HCT116 (cell line): ENCODE measurements around the gene KIAA1586. TPM values are rescaled to one million over a fixed set of nuclear protein-coding genes. Genes with fewer than 3 reads are reported as not detected.

Source experiments
- ATAC-seq: fragments of 200-7000 bp; cut with Tn5 transposase; 2 replicates; pipeline ENCODE4 v1.9.1; 2020; ENCODE audit warnings: mild to moderate bottlenecking, moderate library complexity
- BruUV-seq: library from RNA; stranded (reverse); fragments of 400-500 nt; replicated peaks from 2 replicates; lab custom pipeline; 2021; lab: Mats Ljungman, UMichigan
- CTCF ChIA-PET: fragments of 300-600 bp; sonication (Branson Sonifier 250); formaldehyde crosslinking; loops from one replicate; lab custom pipeline; 2021; ENCODE audit warnings: antibody characterized with exemption; lab: Charles Lee
- POLR2A ChIA-PET: fragments of 300-600, 350-600 bp; sonication (Branson Sonifier 250); formaldehyde crosslinking; loops from one replicate; lab custom pipeline; 2021; ENCODE audit warnings: antibody characterized with exemption; lab: Charles Lee
- RAD21 ChIA-PET, 2 experiments: fragments of 300-600 bp; sonication (Branson Sonifier 250); formaldehyde crosslinking; loops; one replicate each; lab custom pipeline; 2023; ENCODE audit warnings: low total read pairs in 2 of 2; ENCODE audit not compliant: uncharacterized antibody in 2 of 2, unreplicated experiment in 2 of 2, low non-redundant PET in 1 of 2; lab: Charles Lee
- DNase-seq: peaks from one replicate; pipeline ENCODE4 v3.0.0-alpha.2; 2010; ENCODE audit warnings: low read depth, low spot score
- H2AFZ ChIP-seq: fragments of 200-600 bp; shearing (Covaris generic), sonication (generic); 2 replicates; pipeline ENCODE4 v1.6.1; 2017; ENCODE audit warnings: low read depth, mixed run types, mixed read lengths, antibody characterized with exemption, low read length; ENCODE audit not compliant: poor library complexity, severe bottlenecking
- H3K27ac ChIP-seq: 2 replicates; pipeline ENCODE4 v1.5.1; 2012; ENCODE audit warnings: low read depth, low read length
- H3K27me3 ChIP-seq: fragments of 200-600 bp; sonication (generic); 2 replicates; pipeline ENCODE4 v1.6.1; 2016; ENCODE audit warnings: mixed run types, low read length, mixed read lengths; ENCODE audit not compliant: insufficient read depth
- H3K36me3 ChIP-seq, 2 experiments: fragments of 200-500 bp in 1 of 2; fragments of 200-600 bp in 1 of 2; sonication (Bioruptor generic) in 1 of 2; sonication (generic) in 1 of 2; 2 replicates each; pipeline versions ENCODE4 v1.5.1 to v1.6.1; 2014 to 2016; ENCODE audit warnings: low read length in 2 of 2, inconsistent platforms in 1 of 2, mixed read lengths in 1 of 2, mixed run types in 1 of 2; ENCODE audit not compliant: insufficient read depth in 2 of 2, control insufficient read depth in 1 of 2
- H3K4me1 ChIP-seq, 2 experiments: fragments of 200-600 bp in 1 of 2; sonication (generic) in 1 of 2; 2 replicates each; pipeline versions ENCODE4 v1.5.1 to v1.6.1; 2012 to 2017; ENCODE audit warnings: low read length in 2 of 2, inconsistent platforms in 1 of 2, mild to moderate bottlenecking in 1 of 2, mixed read lengths in 1 of 2, mixed run types in 1 of 2, moderate library complexity in 1 of 2; ENCODE audit not compliant: insufficient read depth in 2 of 2, control insufficient read depth in 1 of 2
- H3K4me2 ChIP-seq: fragments of 200-600 bp; sonication (generic); 2 replicates; pipeline ENCODE4 v1.6.1; 2017; ENCODE audit warnings: mixed run types, low read length, mixed read lengths
- H3K4me3 ChIP-seq, 2 experiments: fragments of 200-600 bp in 1 of 2; sonication (generic) in 1 of 2; replicated peaks in 1 of 2; 2 replicates each; pipeline ENCODE4 v1.5.1; 2011 to 2016; ENCODE audit warnings: low read length in 2 of 2, control low read depth in 1 of 2, low read depth in 1 of 2, mild to moderate bottlenecking in 1 of 2, mixed read lengths in 1 of 2, mixed run types in 1 of 2
- H3K79me2 ChIP-seq: fragments of 200-600 bp; sonication (generic); 2 replicates; pipeline ENCODE4 v1.6.1; 2017; ENCODE audit warnings: mild to moderate bottlenecking, mixed run types, low read length, moderate library complexity, mixed read lengths; ENCODE audit not compliant: insufficient read depth
- H3K9ac ChIP-seq: fragments of 200-600 bp; sonication (generic); 2 replicates; pipeline ENCODE4 v1.6.1; 2016; ENCODE audit warnings: low read length, mixed read lengths
- H3K9me2 ChIP-seq: fragments of 200-600 bp; sonication (generic), shearing (Covaris generic); 2 replicates; pipeline ENCODE4 v1.6.1; 2017; ENCODE audit warnings: mixed run types, mild to moderate bottlenecking, moderate library complexity; ENCODE audit not compliant: insufficient read depth
- H3K9me3 ChIP-seq, 2 experiments: fragments of 200-500 bp in 1 of 2; fragments of 200-600 bp in 1 of 2; sonication (Bioruptor generic) in 1 of 2; sonication (generic) in 1 of 2; 2 replicates each; pipeline ENCODE4 v1.6.1; 2014 to 2017; ENCODE audit warnings: low read length in 2 of 2, mixed read lengths in 2 of 2, inconsistent platforms in 1 of 2, low read depth in 1 of 2, mild to moderate bottlenecking in 1 of 2, mixed run types in 1 of 2, moderate library complexity in 1 of 2; ENCODE audit not compliant: control insufficient read depth in 1 of 2, insufficient read depth in 1 of 2
- H4K20me1 ChIP-seq: fragments of 200-600 bp; sonication (generic), shearing (Covaris generic); 2 replicates; pipeline ENCODE4 v1.6.1; 2017; ENCODE audit warnings: mixed run types, mild to moderate bottlenecking, moderate library complexity; ENCODE audit not compliant: insufficient read depth
- CBX3 ChIP-seq: IDR thresholded peaks from 2 replicates; pipeline ENCODE4 v1.6.1; 2012; ENCODE audit warnings: low read depth
- CEBPB ChIP-seq: IDR thresholded peaks from 2 replicates; pipeline ENCODE4 v1.6.1; 2012; ENCODE audit warnings: low read depth
- ELF1 ChIP-seq: IDR thresholded peaks from 2 replicates; pipeline ENCODE4 v1.6.1; 2012; ENCODE audit warnings: low read depth, borderline replicate concordance
- EZH2phosphoT487 ChIP-seq: fragments of 200-600 bp; IDR thresholded peaks from 2 replicates; pipeline ENCODE4 v1.6.1; 2018; ENCODE audit warnings: antibody characterized with exemption, borderline replicate concordance
- JUND ChIP-seq: IDR thresholded peaks from 2 replicates; pipeline ENCODE4 v1.6.1; 2012
- SP1 ChIP-seq: IDR thresholded peaks from 2 replicates; pipeline ENCODE4 v1.6.1; 2012; ENCODE audit warnings: low read depth
- TCF7L2 ChIP-seq: IDR thresholded peaks from 2 replicates; pipeline ENCODE4 v1.7.0; 2011; ENCODE audit warnings: borderline replicate concordance, inconsistent platforms; ENCODE audit not compliant: insufficient read depth, insufficient read length; ENCODE audit errors: extremely low read depth
- YY1 ChIP-seq: IDR thresholded peaks from 2 replicates; pipeline ENCODE4 v1.6.1; 2011; ENCODE audit warnings: low read length, low read depth, moderate library complexity, mild to moderate bottlenecking; ENCODE audit not compliant: insufficient replicate concordance; ENCODE audit errors: extremely low read depth
- ZNF274 ChIP-seq: fragments of 200-500 bp; sonication (Bioruptor generic); IDR thresholded peaks from 2 replicates; pipeline ENCODE4 v1.6.1; 2014; ENCODE audit warnings: mild to moderate bottlenecking, low read depth, low read length, inconsistent platforms
- intact Hi-C: fragments of 100-400 bp; cut with micrococcal nuclease; formaldehyde crosslinking; loops from 2 replicates; pipeline ENCODE4 v1.10.0; 2022
- total RNA-seq: library from RNA; stranded (reverse); gene quantifications from one replicate; pipeline ENCODE4 v1.2.1, GENCODE V29; 2021; ENCODE audit not compliant: unreplicated experiment
- TF ChIP-seq, protein P1 (sequence below), 3 experiments: fragments of 200-600 bp in 1 of 3; sonication (generic) in 1 of 3; IDR thresholded peaks in 2 of 3; conservative IDR thresholded peaks in 1 of 3; 2 replicates each; pipeline ENCODE4 v1.5.1; 2012 to 2017; ENCODE audit warnings: low read depth in 2 of 3, low read length in 2 of 3, antibody characterized with exemption in 1 of 3, borderline replicate concordance in 1 of 3, control low read depth in 1 of 3, mild to moderate bottlenecking in 1 of 3, mixed read lengths in 1 of 3, mixed run types in 1 of 3, moderate library complexity in 1 of 3; ENCODE audit not compliant: insufficient read depth in 1 of 3
- TF ChIP-seq, protein P2 (sequence below): IDR thresholded peaks from 2 replicates; pipeline ENCODE4 v1.6.1; 2012
- TF ChIP-seq, protein P3 (sequence below): IDR thresholded peaks from 2 replicates; pipeline ENCODE4 v1.6.1; 2012; ENCODE audit warnings: low read depth
- TF ChIP-seq, protein P4 (sequence below): IDR thresholded peaks from 2 replicates; pipeline ENCODE4 v1.6.1; 2011; ENCODE audit warnings: mild to moderate bottlenecking, low read length, moderate library complexity; ENCODE audit not compliant: insufficient replicate concordance; ENCODE audit errors: extremely low read depth

Gene KIAA1586
- total RNA-seq, 1 experiment from 2014 or later = 12.7 TPM

DNA sequence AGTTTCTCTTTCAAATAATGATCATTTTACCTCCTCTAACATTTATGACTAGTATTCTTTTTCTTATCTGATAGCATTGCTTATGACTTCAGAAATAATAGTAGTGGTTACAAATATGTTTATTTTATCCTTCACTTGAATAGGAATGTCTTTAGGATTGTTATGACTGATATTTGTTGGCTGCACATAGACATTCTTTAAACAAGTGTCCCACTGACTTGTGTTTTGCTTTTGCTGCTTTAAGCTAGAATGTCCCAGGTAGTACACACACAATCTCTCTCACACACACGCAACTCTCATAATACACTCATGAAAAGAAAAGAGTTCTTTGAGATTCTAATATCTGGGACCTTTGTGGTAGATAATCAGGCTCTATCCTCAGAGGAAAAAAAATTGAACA is 21.6 kb downstream of the KIAA1586 start:
- no peaks in the 10 kb centered on the region for H3K9me3 ChIP-seq
- no peaks in the 10 kb centered on the region for H4K20me1 ChIP-seq
- CTCF ChIA-PET = no interaction called here
- no peak overlapping the region for H2AFZ ChIP-seq
- no peak overlapping the region for H3K27ac ChIP-seq
- no peaks in the 10 kb centered on the region; the same call in 1 of the 2 replicates for H3K79me2 ChIP-seq
- no peaks in the 10 kb centered on the region for H3K27me3 ChIP-seq
- no peak for DNase-seq
- 0 out of 4 replicates have a peak, but pooled peaks cover 2 to 8% of the 10 kb centered on the region in 2 experiments for H3K36me3 ChIP-seq
- intact Hi-C loops = no loop called here
- no peak overlapping the region for H3K4me3 ChIP-seq
- no peak overlapping the region for H3K9ac ChIP-seq
- no peak for ATAC-seq
- no peak overlapping the region for H3K4me2 ChIP-seq
- TF ChIP-seq, protein P1, sequence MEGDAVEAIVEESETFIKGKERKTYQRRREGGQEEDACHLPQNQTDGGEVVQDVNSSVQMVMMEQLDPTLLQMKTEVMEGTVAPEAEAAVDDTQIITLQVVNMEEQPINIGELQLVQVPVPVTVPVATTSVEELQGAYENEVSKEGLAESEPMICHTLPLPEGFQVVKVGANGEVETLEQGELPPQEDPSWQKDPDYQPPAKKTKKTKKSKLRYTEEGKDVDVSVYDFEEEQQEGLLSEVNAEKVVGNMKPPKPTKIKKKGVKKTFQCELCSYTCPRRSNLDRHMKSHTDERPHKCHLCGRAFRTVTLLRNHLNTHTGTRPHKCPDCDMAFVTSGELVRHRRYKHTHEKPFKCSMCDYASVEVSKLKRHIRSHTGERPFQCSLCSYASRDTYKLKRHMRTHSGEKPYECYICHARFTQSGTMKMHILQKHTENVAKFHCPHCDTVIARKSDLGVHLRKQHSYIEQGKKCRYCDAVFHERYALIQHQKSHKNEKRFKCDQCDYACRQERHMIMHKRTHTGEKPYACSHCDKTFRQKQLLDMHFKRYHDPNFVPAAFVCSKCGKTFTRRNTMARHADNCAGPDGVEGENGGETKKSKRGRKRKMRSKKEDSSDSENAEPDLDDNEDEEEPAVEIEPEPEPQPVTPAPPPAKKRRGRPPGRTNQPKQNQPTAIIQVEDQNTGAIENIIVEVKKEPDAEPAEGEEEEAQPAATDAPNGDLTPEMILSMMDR (IDR thresholded peaks at IDR 0.05 in 2 of 3, conservative IDR thresholded peaks at IDR 0.05 in 1 of 3; ENCODE audit: borderline replicate concordance in 1 of 3, insufficient read depth in 1 of 3, low read depth in 2 of 3, low read length in 2 of 3) = no peak
- TF ChIP-seq CEBPB = no peak
- TF ChIP-seq, protein P2, sequence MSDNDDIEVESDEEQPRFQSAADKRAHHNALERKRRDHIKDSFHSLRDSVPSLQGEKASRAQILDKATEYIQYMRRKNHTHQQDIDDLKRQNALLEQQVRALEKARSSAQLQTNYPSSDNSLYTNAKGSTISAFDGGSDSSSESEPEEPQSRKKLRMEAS = no peak
- TF ChIP-seq, protein P3, sequence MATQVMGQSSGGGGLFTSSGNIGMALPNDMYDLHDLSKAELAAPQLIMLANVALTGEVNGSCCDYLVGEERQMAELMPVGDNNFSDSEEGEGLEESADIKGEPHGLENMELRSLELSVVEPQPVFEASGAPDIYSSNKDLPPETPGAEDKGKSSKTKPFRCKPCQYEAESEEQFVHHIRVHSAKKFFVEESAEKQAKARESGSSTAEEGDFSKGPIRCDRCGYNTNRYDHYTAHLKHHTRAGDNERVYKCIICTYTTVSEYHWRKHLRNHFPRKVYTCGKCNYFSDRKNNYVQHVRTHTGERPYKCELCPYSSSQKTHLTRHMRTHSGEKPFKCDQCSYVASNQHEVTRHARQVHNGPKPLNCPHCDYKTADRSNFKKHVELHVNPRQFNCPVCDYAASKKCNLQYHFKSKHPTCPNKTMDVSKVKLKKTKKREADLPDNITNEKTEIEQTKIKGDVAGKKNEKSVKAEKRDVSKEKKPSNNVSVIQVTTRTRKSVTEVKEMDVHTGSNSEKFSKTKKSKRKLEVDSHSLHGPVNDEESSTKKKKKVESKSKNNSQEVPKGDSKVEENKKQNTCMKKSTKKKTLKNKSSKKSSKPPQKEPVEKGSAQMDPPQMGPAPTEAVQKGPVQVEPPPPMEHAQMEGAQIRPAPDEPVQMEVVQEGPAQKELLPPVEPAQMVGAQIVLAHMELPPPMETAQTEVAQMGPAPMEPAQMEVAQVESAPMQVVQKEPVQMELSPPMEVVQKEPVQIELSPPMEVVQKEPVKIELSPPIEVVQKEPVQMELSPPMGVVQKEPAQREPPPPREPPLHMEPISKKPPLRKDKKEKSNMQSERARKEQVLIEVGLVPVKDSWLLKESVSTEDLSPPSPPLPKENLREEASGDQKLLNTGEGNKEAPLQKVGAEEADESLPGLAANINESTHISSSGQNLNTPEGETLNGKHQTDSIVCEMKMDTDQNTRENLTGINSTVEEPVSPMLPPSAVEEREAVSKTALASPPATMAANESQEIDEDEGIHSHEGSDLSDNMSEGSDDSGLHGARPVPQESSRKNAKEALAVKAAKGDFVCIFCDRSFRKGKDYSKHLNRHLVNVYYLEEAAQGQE = no peak
- TF ChIP-seq JUND = no peak
- TF ChIP-seq TCF7L2 = no peak
- no peak for TF ChIP-seq EZH2phosphoT487
- TF ChIP-seq ELF1 = no peak
- no peak for TF ChIP-seq CBX3
- TF ChIP-seq ZNF274 = no peak
- TF ChIP-seq, protein P4, sequence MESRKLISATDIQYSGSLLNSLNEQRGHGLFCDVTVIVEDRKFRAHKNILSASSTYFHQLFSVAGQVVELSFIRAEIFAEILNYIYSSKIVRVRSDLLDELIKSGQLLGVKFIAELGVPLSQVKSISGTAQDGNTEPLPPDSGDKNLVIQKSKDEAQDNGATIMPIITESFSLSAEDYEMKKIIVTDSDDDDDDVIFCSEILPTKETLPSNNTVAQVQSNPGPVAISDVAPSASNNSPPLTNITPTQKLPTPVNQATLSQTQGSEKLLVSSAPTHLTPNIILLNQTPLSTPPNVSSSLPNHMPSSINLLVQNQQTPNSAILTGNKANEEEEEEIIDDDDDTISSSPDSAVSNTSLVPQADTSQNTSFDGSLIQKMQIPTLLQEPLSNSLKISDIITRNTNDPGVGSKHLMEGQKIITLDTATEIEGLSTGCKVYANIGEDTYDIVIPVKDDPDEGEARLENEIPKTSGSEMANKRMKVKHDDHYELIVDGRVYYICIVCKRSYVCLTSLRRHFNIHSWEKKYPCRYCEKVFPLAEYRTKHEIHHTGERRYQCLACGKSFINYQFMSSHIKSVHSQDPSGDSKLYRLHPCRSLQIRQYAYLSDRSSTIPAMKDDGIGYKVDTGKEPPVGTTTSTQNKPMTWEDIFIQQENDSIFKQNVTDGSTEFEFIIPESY = no peak
- TF ChIP-seq YY1 = no peak
- TF ChIP-seq SP1 = no peak
- TF ChIP-seq, all 23 proteins: peak for 0
- POLR2A ChIA-PET = no interaction called here
- BruUV-seq = no TSS peak
- RAD21 ChIA-PET = no interaction called here
- Histone ChIP-seq H3K9me2 (no peaks in the 10 kb centered on the region), H3K4me1 (no peaks in the 10 kb centered on the region)
